Retinal pigment epithelial cell (primary cell): ENCODE data around the gene NCS1.
"Not testable (repeated sequence)": the region's sequence is repeated elsewhere in the genome, so short reads cannot be mapped to it uniquely, and the experiment has no call there.

Experiments used
- DNase-seq: peaks from one replicate; pipeline ENCODE4 v3.0.0-alpha.2; 2010; ENCODE audit warnings: low read depth
- H3K4me3 ChIP-seq: 2 replicates; pipeline ENCODE4 v1.5.1; 2011; ENCODE audit warnings: mild to moderate bottlenecking, low read length, control low read depth, moderate library complexity
- CTCF ChIP-seq: conservative IDR thresholded peaks from 2 replicates; pipeline ENCODE4 v1.5.1; 2011; ENCODE audit warnings: low read depth, low read length, control low read depth, inconsistent platforms

Gene NCS1

GRCh38 chr9:130254747-130255630 is 82.8 kb downstream of the NCS1 start:
- DNase-seq = no peak
- no peak overlapping the region for H3K4me3 ChIP-seq
- TF ChIP-seq CTCF = no peak

GRCh38 chr9:130255631-130256134 is 83.5 kb downstream of the NCS1 start:
- no peak for TF ChIP-seq CTCF
- no peak overlapping the region for H3K4me3 ChIP-seq

GRCh38 chr9:130256644-130257043 is 84.4 kb downstream of the NCS1 start:
- H3K4me3 ChIP-seq = no peak overlapping the region
- no peak for TF ChIP-seq CTCF
- no peak for DNase-seq

More at GRCh38 chr9:130255631-130256134, 83.5 kb downstream of the NCS1 start:
- DNase-seq = no peak

- H3K4me3 ChIP-seq, DNase-seq: not testable (repeated sequence)
Measured at GRCh38 chr9:130258137-130258536, 85.9 kb downstream of the NCS1 start.

GRCh38 chr9:130259044-130259443 is 86.8 kb downstream of the NCS1 start:
- no peak for DNase-seq
- TF ChIP-seq CTCF = no peak
- H3K4me3 ChIP-seq = no peak overlapping the region

- no peak overlapping the region for H3K4me3 ChIP-seq
- DNase-seq = no peak
- no peak for TF ChIP-seq CTCF
Measured at GRCh38 chr9:130260816-130261765, 88.9 kb downstream of the NCS1 start.

- TF ChIP-seq CTCF = no peak
- no peak for DNase-seq
- H3K4me3 ChIP-seq = no peak overlapping the region
Measured at GRCh38 chr9:130262061-130262745, 90.0 kb downstream of the NCS1 start.
